Measurements from ENCODE around the gene GLIS2.
"Not testable (repeated sequence)": the region's sequence is repeated elsewhere in the genome, so short reads cannot be mapped to it uniquely, and the experiment has no call there.

GLIS2 gene

GRCh38 chr16:4332623-4333307 lies 16.9 kb downstream of the GLIS2 start:
- H3K9me3 ChIP-seq (ENCODE audit: insufficient read depth, low read depth, low read length), result no peaks in the 10 kb centered on the region
- H3K9ac ChIP-seq (ENCODE audit: low read depth, low read length, poor library complexity, severe bottlenecking), result no peak overlapping the region
- H4K20me1 ChIP-seq (ENCODE audit: insufficient read depth, low read length, poor library complexity, severe bottlenecking), result no peaks in the 10 kb centered on the region
- H3K9me2 ChIP-seq (replicated peaks; ENCODE audit: low read depth, low read length), result no peaks in the 10 kb centered on the region
- H3K36me3 ChIP-seq (ENCODE audit: insufficient read depth, low read length), result no peaks in the 10 kb centered on the region
- no peaks in the 10 kb centered on the region for H3K79me2 ChIP-seq (ENCODE audit: insufficient read depth, low read length)
- no peaks in the 10 kb centered on the region for H3K4me1 ChIP-seq (ENCODE audit: insufficient read depth, low read length, poor library complexity, severe bottlenecking)
- H2AFZ ChIP-seq (ENCODE audit: low read length), result no peak overlapping the region
- TF ChIP-seq EZH2phosphoT487 (IDR thresholded peaks at IDR 0.05; ENCODE audit: borderline replicate concordance) (no peak), CTCF (conservative IDR thresholded peaks at IDR 0.05; ENCODE audit: low read length) (no peak)
- no peaks in the 10 kb centered on the region for H3F3A ChIP-seq (ENCODE audit: low read depth)
- no peaks in the 10 kb centered on the region for H3K27me3 ChIP-seq (ENCODE audit: insufficient read depth, low read length, poor library complexity, severe bottlenecking)
- no peak overlapping the region for H3K4me2 ChIP-seq (ENCODE audit: low read depth, low read length, poor library complexity, severe bottlenecking)
- H3K4me3 ChIP-seq (ENCODE audit: low read length, poor library complexity, severe bottlenecking), result no peak overlapping the region

DNA sequence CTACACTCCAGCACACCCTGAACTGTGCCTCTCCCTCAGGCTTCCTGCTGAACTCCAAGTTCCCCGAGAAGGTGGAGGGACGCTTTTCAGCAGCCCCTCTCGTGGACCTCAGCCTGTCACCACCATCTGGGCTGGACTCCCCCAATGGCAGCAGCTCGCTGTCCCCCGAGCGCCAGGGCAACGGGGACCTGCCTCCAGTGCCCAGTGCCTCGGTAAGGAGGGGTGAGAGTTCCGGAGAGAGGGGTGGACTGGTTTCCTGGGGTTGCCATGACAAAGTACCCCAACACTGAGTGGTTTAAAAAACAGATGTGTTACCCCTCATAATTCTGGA lies 17.4 kb downstream of the GLIS2 start:
- Histone ChIP-seq H3K4me1 (ENCODE audit: insufficient read depth, low read length, poor library complexity, severe bottlenecking) (no peaks in the 10 kb centered on the region), H3K79me2 (ENCODE audit: insufficient read depth, low read length) (no peaks in the 10 kb centered on the region), H3K9me2 (replicated peaks; ENCODE audit: low read depth, low read length) (no peaks in the 10 kb centered on the region), H3K9ac (ENCODE audit: low read depth, low read length, poor library complexity, severe bottlenecking) (no peak overlapping the region), H3F3A (ENCODE audit: low read depth) (no peaks in the 10 kb centered on the region), H4K20me1 (ENCODE audit: insufficient read depth, low read length, poor library complexity, severe bottlenecking) (no peaks in the 10 kb centered on the region), H3K27me3 (ENCODE audit: insufficient read depth, low read length, poor library complexity, severe bottlenecking) (no peaks in the 10 kb centered on the region), H3K4me3 (ENCODE audit: low read length, poor library complexity, severe bottlenecking) (no peak overlapping the region), H3K9me3 (ENCODE audit: insufficient read depth, low read depth, low read length) (no peaks in the 10 kb centered on the region), H3K36me3 (ENCODE audit: insufficient read depth, low read length) (no peaks in the 10 kb centered on the region), H3K4me2 (ENCODE audit: low read depth, low read length, poor library complexity, severe bottlenecking) (no peak overlapping the region), H2AFZ (ENCODE audit: low read length) (no peak overlapping the region)
- no peak for TF ChIP-seq EZH2phosphoT487 (IDR thresholded peaks at IDR 0.05; ENCODE audit: borderline replicate concordance)
- no peak for TF ChIP-seq CTCF (conservative IDR thresholded peaks at IDR 0.05; ENCODE audit: low read length)

DNA sequence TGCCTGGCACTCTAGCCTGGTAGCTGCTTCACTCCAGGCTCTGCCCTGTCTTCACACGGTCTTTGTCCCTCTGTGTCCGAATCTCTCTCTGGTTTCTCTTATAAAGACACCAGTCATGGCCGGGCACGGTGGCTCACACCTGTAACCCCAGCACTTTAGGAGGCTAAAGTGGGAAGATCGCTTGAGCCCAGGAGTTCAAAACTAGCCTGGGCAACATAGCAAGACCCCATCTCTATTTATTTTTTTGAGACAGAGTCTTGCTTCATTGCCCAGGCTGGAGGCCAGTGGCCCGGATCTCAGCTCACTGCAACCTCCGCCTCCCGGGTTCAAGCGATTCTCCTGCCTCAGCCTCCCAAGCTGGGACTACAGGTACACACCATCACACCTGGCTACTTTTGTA lies 17.8 kb downstream of the GLIS2 start:
- not testable (repeated sequence) for H3K79me2 ChIP-seq (ENCODE audit: insufficient read depth, low read length); H3K9me3 ChIP-seq (ENCODE audit: insufficient read depth, low read depth, low read length); H3K27me3 ChIP-seq (ENCODE audit: insufficient read depth, low read length, poor library complexity, severe bottlenecking); H3F3A ChIP-seq (ENCODE audit: low read depth); H3K4me2 ChIP-seq (ENCODE audit: low read depth, low read length, poor library complexity, severe bottlenecking); H3K36me3 ChIP-seq (ENCODE audit: insufficient read depth, low read length); H4K20me1 ChIP-seq (ENCODE audit: insufficient read depth, low read length, poor library complexity, severe bottlenecking); H3K4me1 ChIP-seq (ENCODE audit: insufficient read depth, low read length, poor library complexity, severe bottlenecking); H3K9me2 ChIP-seq (replicated peaks; ENCODE audit: low read depth, low read length); H3K4me3 ChIP-seq (ENCODE audit: low read length, poor library complexity, severe bottlenecking); H2AFZ ChIP-seq (ENCODE audit: low read length); H3K9ac ChIP-seq (ENCODE audit: low read depth, low read length, poor library complexity, severe bottlenecking)

Measured in Loucy (cell line).